GM12865 (cell line): ENCODE results near the gene GLRX2.

Source experiments
- DNase-seq: peaks from one replicate; pipeline ENCODE4 v3.0.0; 2010; ENCODE audit warnings: low read depth
- H3K4me3 ChIP-seq: 2 replicates; pipeline ENCODE4 v1.5.1; 2011; ENCODE audit warnings: mild to moderate bottlenecking, low read depth, low read length, control low read depth
- CTCF ChIP-seq: IDR thresholded peaks from 2 replicates; pipeline ENCODE4 v1.5.1; 2011; ENCODE audit warnings: low read length, control low read depth, low read depth, inconsistent platforms; ENCODE audit not compliant: insufficient read depth; ENCODE audit errors: missing control alignments

Gene GLRX2

DNA sequence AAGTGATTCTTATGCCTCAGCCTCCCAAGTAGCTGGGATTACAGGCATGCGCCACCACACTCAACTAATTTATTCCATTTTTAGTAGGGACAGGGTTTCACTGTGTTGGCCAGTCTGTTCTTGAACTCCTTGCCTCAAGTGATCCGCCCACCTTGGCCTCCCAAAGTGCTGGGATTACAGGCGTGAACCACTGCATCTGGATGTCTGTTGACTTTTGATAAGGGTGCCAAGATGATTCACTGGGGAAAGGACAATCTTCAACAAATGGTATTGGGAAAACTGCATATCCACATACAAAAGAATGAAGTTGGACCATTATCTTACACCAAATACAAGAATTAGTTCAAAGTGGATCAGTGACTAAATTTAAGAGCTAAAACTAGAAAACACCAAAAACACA is 26.0 kb downstream of the GLRX2 start:
- no peak for TF ChIP-seq CTCF
- no peak for DNase-seq
- no peak overlapping the region for H3K4me3 ChIP-seq

GRCh38 chr1:193077991-193078390 is 27.2 kb downstream of the GLRX2 start:
- no peak overlapping the region for H3K4me3 ChIP-seq
- DNase-seq: no peak
- no peak for TF ChIP-seq CTCF

- no peak for TF ChIP-seq CTCF
- H3K4me3 ChIP-seq: peak overlapping the region; percentile 21; the same call in 1 of the 2 replicates
Measured at GRCh38 chr1:193070942-193071341, 34.3 kb downstream of the GLRX2 start.

DNA sequence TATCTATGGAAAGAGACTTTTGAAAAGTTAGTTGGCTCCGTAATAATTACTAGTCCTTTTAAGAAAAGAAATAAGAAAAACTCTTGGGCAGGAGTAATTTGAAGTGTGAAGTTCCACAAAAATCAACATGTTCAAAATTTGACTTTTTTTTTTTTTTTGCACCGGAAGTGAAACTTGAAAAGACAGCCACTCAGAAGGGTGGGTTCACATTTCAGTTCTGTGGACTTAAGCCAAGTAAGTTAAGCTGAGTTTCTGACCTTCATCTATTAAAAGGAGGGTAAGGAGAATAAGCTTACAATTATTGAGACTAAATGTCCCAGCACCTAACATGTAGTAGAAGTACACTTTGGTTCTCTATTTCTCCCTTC is 34.8 kb downstream of the GLRX2 start:
- peak overlapping the region; percentile 21; the same call in 1 of the 2 replicates for H3K4me3 ChIP-seq
- peak; percentile 65 for DNase-seq
- no peak for TF ChIP-seq CTCF

More at GRCh38 chr1:193070942-193071341, 34.3 kb downstream of the GLRX2 start:
- DNase-seq: peak; percentile 59

DNA sequence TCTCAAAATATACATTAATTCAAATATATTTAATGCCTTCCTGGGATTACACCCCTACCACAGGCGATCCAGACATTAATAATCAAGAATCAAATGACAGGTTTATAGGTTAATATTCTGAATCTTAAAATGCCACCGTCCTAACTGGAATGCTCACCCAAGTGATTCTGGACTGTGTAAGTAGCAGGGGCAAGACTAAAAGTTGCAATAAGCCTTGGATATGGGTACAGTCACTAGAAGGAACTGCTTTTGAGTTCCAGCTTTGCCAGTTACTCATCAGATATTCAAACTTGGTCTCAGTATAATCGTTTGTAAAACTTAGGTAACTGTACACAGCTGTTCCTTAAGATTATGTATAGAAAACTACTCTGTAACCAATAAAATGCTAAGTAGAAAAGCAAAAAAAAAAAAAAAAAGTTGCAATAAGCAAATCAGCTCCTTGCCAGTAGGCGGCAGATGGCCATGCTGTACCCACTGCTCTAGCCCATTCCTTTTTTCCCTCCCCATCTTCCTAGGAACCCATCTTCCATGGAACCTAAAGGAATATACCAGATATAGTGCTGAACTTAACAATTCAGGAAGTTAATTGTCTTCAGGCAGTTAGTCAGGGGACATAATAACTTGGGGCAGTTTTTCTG is 35.3 kb downstream of the GLRX2 start:
- DNase-seq: peak; percentile 28
- no peak overlapping the region for H3K4me3 ChIP-seq
- TF ChIP-seq CTCF: peak; percentile 49

- no peak overlapping the region for H3K4me3 ChIP-seq
- DNase-seq: peak; percentile 27
- TF ChIP-seq CTCF: no peak
Measured at GRCh38 chr1:193068013-193068412, 37.2 kb downstream of the GLRX2 start.

- DNase-seq: peak; percentile 39
- TF ChIP-seq CTCF: no peak
Measured at GRCh38 chr1:193066606-193067005, 38.6 kb downstream of the GLRX2 start.

More at GRCh38 chr1:193066606-193067005, 38.6 kb downstream of the GLRX2 start:
- peak overlapping the region; percentile 53 for H3K4me3 ChIP-seq
